Astrocyte of the spinal cord (primary cell): ENCODE results near the gene AIF1L.
A peak's percentile ranks its signal among the peaks of the same experiment; 100 is the strongest.

ENCODE experiments used
- DNase-seq: peaks from one replicate; pipeline ENCODE4 v3.0.0; 2011; ENCODE audit warnings: low read depth, low spot score
- H3K4me3 ChIP-seq: 2 replicates; pipeline ENCODE4 v1.5.1; 2011; ENCODE audit warnings: low read depth, mild to moderate bottlenecking, low read length, moderate library complexity
- CTCF ChIP-seq: IDR thresholded peaks from 2 replicates; pipeline ENCODE4 v1.5.1; 2012; ENCODE audit warnings: low read depth, mild to moderate bottlenecking, low read length, inconsistent platforms
- in situ Hi-C: cut with HindIII; loops from 2 replicates; pipeline ENCODE4 v1.10.0; 2017; ENCODE audit warnings: low sequenced_read_pairs

Gene AIF1L

GRCh38 chr9:131096269-131097125 is at the start of gene AIF1L:
AIF1L (plus strand) TSS chr9:131096531; CDS start chr9:131096630, 99 bp downstream.
- TF ChIP-seq CTCF, result peak; percentile 20
- no peak within 1 kb of the TSS for H3K4me3 ChIP-seq
- in situ Hi-C loops, result no loop called here
- no peak for DNase-seq

GRCh38 chr9:131046581-131047202 is 49.6 kb upstream of the AIF1L start:
- H3K4me3 ChIP-seq, result no peak overlapping the region
- peak; percentile 51 for DNase-seq
- TF ChIP-seq CTCF, result peak; percentile 97
- in situ Hi-C loops, result no loop called here

GRCh38 chr9:131048332-131048731 is 48.0 kb upstream of the AIF1L start:
- no peak for DNase-seq
- in situ Hi-C loops, result no loop called here
- no peak overlapping the region for H3K4me3 ChIP-seq
- TF ChIP-seq CTCF, result no peak

GRCh38 chr9:131048820-131049219 is 47.5 kb upstream of the AIF1L start:
- no peak for TF ChIP-seq CTCF
- no peak overlapping the region for H3K4me3 ChIP-seq
- in situ Hi-C loops, result no loop called here
- DNase-seq, result no peak

GRCh38 chr9:131049829-131050715 is 46.3 kb upstream of the AIF1L start:
- H3K4me3 ChIP-seq, result no peak overlapping the region
- no peak for DNase-seq
- in situ Hi-C loops, result no loop called here
- TF ChIP-seq CTCF, result no peak

GRCh38 chr9:131050831-131051230 is 45.5 kb upstream of the AIF1L start:
- in situ Hi-C loops, result no loop called here
- TF ChIP-seq CTCF, result no peak
- no peak overlapping the region for H3K4me3 ChIP-seq

More at GRCh38 chr9:131050831-131051230, 45.5 kb upstream of the AIF1L start:
- no peak for DNase-seq
